HL-60/S4 (cell line): Measurements from ENCODE around the gene PODN.

Experiments used
- in situ Hi-C: fragments of 300-500 bp; cut with MboI; formaldehyde crosslinking; loops from 2 replicates; pipeline ENCODE4 v1.14.3; 2022; ENCODE audit warnings: low sequenced_read_pairs

PODN gene

DNA sequence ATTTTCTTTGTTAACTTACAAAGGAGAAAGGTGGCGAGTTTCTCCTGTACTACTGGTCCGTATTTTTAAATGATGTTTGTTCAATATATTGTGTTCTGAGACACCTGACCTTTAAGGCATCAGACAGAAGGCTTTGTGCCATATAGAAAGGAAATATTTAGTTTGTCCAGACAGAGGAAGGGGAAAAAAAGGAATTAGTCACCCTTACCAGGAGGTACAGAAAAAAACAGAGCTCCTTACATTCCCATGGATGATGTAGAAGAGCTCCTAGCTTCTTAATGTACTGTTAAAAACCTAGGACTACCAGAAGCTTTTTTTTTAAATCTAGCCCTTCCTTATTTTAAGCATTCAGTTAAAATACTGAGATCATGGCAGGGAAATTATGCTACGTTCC lies 12.4 kb upstream of the PODN start:
- in situ Hi-C loops, result no loop called here

DNA sequence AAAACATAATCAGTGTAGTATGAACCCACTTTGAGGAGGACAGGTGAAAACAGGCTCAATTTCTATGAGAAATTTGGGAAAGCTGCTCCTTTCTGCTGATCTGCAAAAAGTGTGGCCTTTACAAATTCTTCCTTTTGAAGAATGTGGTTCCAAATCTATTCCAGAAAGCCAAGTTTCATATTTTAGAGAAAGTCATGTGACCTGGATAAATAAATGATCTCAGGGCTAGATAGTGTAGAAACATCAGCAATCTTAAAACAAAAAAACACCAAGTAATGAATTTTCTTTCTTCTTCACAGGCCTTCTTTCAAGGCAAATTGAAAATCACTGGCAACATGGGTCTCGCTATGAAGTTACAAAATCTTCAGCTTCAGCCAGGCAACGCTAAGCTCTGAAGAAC lies 11.7 kb upstream of the PODN start:
- in situ Hi-C loops, result no loop called here

DNA sequence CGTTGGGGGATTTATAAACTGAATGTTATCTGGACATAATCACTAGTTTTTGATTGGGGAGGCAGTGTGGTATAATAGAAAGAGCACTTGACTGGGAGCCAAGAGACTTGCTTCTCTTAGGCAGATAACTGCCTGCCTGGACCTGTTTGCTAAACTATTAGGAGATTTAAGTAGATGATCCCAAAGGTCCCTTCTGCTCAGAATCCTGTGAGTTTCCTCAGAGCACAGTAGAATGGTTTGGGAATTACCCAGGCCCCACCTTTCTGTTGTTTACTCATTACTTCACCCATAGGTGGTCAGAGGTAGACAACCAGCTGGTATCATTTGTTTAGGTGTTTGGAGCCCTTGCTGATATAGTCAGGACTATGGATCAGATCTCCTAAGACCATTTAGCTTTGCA lies 10.3 kb upstream of the PODN start:
- in situ Hi-C loops, result no loop called here

DNA sequence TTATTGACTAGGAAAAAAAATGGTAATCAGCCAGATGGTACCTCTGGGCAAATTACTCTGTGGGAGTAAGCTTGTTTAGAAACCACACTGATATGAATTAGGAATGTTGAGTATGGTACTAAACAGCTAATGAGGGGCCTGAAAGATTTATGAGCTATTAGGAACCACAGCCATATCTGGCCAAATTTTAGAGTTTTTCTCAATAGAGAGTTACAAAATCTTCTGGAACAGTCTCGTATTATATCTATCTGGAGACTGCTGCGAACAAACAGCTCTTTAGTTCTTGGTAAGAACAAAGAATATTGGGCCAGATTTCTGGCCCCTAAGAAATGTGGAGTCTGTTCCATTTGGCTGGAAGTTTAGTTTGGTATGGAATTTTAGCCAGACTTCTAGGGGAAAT lies 4.9 kb upstream of the PODN start:
- in situ Hi-C loops, result no loop called here

DNA sequence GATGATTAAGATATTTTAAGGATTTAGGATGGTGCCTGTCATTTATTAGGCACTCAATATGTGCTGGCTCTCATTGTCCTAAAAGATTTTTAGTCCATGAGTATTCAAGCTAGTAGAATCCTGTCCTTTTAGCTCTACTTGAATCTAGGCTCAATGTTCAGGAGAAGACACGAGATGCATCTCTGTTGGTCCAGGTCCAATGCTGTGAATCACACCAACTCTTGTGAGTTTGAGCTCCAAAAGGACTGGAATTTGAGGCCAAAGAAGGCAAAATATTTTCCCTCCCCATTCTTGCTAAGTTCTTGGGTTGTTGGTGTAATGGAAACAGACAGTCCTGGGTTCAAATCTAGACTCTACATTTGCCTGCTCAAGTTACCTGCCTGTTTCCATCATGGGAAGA lies 1.4 kb upstream of the PODN start:
- in situ Hi-C loops, result no loop called here

DNA sequence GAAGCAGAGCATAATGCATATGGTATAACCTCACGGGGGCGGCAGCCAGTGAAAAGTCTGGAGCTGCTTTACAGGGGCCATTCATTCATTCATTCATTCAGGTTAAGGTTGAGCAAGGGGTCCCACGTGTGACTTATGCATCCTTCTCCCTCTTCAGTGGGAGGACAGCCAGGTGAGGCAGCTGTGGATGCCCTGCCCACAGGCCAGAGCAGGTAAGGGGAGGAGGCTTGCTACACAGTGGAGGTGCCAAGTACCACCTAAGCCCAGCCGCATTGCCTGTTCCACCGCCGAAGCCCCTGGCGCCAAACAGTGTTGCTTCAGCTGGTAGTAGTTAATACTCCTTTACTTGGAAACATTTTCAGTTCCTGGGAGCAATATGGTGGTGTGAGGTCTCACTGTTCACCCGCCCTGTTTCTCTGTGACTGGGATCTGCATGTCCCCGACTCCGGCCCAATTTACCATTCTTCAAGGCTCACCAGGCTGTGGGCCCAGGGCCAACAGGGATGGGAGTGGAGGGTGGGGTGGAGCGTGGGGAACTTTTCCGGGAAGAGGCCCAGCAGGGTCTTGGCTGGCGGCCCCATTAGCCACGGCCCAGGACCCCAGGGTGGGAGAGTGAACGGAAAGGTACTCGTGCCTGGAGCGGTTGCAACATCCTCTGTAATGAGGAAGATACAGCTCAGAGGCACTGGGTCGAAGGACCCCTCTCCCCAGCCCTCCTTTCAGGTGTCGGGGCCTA lies 722 bp upstream of the PODN start:
- in situ Hi-C loops, result no loop called here

DNA sequence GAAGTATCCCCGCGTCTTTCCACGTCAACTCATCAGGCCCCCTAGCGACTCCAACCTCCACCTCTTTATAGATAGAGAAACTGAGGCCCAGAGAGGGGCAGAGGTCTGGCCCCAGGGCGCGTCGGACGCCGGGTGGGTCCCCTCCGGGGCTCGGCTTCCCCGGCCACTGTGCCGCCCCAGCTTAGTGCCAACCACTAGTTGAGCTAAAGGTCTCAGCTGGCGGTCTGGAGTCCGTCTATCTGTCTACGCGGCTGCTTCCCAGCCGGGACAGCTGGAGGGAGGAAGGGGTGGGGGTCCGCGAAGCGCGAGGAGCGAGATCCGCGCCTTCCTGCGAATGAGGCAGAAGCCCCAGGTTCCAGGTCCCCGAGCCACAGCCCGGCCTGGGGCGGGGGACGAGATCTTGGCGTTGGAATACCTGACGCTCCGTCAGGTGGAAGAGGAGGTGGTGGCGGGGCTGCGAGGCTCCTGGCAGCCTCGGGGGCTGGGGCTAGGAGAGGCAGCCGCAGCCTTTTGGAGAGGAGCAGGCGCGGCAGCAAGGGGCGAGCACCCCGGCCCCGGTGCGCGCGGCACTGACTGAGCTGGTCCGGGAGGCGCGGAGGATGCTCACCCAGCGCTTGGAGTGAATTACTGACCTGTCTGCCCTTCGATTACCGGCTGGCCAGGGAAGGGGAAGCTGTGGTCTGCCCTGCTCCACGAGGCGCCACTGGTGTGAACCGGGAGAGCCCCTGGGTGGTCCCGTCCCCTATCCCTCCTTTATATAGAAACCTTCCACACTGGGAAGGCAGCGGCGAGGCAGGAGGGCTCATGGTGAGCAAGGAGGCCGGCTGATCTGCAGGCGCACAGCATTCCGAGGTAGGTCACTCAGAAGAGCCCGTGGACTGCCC lies 937 bp downstream of the PODN start:
- in situ Hi-C loops, result no loop called here

DNA sequence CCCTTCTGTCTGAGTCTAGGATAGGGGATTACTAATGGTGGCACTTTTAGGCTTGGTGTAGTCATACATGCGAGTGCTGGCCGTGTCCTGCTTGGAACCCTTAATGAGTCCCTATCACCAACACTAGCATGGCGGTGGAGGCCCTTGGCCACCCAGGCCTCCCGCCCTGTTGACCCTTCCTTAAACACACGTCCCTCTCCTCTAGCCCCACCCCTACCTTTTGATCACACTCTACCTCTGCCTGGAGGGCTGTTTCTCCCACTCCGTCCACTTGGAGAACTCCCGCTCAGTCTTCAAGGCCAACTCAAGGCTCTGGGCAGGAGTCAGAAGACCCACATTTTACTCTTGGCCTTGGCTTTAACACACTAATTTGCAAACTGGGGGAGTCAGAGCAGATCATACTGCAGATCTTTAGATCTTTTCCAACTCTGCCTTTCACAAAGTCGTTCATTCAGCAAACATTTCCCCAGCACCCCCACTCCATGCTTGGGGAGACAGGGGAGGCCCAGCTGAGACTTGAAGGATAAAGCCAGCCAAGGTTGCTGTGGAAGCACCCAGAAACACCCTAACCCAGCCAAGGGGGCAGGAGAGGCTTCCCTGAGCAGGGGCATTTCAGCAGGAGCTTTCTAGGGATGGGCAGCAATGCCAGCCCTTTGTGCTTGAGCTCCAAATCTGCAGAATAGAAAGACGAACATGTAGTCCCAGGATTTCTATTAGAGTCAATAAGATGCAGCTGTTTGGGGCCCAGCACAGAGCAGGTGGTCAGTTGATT lies 1.9 kb downstream of the PODN start:
- in situ Hi-C loops, result no loop called here

DNA sequence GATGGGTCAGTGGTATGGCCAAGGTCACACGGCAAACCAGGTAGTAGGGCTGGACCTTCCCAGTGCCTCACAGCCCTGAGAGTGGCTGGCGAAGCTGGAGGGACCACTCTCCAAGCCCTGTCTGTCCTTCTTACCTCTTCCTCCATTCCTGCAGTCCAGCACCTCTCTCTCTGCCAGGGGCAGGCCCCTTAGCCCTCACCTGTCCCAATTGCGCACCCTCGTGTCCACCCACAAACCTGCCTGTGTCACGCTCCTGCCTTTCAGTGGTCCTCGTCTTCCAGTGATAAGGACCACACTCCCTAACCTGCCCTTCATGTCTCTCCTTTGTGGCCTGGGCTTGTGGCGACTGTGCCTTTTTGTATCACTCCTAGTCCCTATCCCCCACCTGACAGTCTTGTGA lies 3.4 kb downstream of the PODN start:
- in situ Hi-C loops, result no loop called here

DNA sequence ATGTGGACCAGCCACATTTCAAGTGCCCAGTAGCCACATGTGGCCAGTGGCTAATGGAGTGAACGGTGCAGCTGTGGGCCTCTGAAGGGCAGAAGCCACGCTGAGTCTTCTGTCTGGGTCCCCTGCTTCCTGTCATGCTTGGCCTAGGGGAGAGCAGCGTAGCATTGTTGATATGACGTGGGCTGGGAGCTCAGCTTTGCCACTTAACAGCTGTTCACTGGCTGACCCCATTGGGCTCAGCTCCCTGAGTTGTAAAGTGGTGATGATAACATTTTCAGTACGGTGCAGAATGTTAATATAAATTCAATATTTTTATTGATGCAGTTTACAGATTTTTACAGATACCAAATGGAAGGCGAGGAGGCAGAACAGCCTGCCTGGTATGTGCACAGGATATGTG lies 4.5 kb downstream of the PODN start:
- in situ Hi-C loops, result no loop called here

DNA sequence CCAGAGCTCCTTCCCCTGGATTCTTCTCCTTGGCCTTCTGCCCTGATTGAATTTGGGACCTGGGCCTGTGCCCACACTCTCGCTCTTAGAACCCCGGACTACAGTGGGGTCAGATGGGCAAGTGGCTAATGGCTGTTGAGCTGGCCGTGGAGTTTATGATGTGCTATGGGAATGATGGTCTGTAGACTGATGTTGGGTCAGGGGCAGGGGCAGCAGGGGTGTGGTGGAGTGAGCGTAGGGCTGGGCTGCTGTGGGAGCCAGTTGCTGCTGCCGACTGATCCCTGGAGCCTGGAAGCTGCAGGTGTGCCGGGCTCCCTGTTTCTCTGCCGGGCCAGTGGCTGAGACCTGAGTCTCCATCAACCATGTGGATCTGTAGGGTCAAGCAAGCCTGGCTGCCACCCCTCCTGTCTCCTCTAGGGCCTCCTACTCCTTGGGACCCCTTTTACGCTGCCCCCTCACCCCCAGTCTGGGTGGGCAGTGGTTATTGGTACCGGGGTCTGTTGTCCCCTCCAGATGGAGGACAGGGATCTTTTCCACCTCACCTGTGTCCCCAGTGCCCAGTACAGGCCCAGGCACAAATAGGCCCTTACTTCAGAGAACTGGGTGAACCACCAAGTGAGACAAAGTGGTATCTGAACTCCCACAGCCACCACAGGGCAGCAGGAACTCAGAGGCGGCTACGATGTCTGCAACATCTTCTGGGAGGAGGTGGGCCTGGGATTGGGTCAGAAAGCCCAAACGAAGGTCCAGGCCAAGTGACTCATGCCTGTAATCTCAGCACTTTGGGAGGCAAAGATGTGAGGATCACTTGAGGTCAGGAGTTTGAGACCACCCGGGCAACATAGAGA lies 5.1 kb downstream of the PODN start:
- in situ Hi-C loops, result no loop called here

DNA sequence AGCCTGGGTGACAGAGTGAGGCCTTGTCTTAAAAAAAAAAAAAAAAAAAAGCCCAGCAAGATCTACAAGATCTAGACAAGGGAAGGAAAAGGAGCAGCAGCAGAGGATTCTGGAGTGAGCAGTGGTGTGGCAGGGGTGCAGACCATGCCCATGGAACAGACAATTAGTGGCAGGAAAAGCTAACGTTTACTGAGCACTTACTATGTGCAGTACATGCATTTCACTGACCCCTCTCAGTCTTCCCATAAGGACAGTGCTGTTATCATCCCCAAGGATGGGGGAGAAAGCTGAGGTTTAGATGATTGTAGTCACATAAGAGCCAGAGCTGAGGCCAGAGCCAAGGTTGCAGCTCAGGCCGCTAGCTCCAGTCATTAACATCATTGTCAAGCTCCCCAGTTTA lies 5.9 kb downstream of the PODN start:
- in situ Hi-C loops, result no loop called here

DNA sequence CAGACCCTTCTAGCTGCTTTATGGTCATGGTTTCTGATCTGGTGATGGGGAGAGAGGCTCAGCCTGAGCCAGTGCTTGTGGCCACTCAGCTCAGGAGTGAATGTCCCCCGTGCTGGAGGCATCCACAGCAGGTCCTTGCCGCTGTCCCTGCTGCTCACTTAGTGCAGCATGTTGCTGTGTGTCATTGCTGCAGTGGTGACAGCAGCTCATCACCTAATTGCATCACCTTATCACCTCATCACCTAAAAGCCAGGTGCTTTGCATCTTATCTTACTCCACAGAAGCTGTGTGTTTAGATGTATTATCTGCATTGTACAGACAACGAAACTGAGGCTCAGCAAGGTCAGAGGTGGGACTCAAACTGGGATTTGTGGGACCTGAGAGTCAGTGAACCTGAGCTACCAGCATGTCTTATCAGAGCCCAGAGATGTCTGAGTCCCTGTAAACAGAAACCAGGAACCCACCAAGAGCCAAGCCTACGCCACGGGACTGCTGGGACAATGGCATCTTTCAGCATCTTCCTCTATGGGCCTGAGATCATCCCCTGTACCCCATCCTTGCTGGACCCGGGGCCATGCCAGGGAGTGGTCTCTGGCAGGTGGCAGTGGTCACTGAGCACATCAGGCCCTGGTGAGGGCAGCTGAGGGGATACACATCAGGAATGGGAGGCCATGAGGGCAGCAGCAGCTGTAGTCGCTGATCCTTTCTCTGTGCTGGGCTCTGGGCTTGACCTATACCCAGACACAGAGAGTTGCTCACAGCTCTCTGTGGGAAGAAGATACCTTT lies 6.5 kb downstream of the PODN start:
- in situ Hi-C loops, result no loop called here

DNA sequence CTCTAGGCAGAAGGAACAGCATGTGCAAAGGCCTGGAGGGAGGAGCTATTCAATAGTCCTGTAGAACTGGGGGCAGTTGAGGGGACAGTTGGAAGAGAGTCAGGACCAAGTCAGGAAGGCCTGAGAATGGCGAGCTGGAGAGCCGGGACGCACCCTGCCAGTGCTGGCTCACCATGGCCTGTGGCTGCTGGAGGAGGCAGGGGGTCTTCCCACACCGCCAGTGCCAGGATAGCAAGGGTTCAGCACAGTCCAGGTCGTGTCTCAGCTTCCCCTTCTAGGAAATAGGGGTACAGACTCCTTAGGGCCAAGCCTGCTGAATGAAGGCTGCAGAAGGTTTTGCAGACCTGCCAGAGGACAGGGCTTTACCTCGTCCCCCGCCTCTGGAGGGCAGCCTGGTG lies 7.3 kb downstream of the PODN start:
- in situ Hi-C loops, result no loop called here

DNA sequence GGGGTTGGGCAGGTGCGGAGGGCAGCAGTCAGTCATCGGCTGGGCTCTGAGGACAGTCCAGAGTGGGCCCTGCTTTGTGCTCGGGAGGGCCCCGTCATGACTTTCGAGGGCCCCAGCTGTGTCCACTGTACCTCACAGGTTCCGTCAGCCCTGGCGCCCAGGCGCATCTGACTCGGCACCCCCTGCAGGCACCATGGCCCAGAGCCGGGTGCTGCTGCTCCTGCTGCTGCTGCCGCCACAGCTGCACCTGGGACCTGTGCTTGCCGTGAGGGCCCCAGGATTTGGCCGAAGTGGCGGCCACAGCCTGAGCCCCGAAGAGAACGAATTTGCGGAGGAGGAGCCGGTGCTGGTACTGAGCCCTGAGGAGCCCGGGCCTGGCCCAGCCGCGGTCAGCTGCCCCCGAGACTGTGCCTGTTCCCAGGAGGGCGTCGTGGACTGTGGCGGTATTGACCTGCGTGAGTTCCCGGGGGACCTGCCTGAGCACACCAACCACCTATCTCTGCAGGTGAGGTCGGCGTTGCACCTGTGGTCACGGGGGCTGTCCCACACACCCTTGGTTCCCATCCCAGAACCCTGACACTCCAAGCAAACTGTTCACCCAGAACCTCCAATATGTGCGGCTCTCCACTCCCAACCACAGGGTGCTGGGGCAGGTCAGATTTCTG lies 7.8 kb downstream of the PODN start:
- in situ Hi-C loops, result no loop called here

DNA sequence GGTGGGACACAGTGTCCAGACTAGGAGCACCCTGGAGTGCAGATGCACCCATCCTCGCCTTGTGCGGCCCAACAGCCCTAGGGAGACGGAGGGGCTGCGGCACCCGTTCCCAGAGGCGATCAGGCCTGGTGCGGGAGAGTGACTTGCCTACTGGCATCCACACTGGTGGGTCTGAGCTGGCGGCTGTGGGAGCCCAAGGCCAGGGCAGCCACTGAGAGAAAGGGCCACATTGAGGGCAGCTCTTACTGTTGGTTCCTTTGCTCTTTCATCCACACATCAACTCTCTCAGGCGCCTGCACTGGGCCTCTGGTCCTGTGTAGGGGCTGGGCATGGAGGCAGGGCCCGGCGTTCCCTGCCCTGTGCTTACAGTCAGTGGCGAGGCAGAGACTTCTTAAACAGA lies 8.6 kb downstream of the PODN start:
- in situ Hi-C loops, result no loop called here

DNA sequence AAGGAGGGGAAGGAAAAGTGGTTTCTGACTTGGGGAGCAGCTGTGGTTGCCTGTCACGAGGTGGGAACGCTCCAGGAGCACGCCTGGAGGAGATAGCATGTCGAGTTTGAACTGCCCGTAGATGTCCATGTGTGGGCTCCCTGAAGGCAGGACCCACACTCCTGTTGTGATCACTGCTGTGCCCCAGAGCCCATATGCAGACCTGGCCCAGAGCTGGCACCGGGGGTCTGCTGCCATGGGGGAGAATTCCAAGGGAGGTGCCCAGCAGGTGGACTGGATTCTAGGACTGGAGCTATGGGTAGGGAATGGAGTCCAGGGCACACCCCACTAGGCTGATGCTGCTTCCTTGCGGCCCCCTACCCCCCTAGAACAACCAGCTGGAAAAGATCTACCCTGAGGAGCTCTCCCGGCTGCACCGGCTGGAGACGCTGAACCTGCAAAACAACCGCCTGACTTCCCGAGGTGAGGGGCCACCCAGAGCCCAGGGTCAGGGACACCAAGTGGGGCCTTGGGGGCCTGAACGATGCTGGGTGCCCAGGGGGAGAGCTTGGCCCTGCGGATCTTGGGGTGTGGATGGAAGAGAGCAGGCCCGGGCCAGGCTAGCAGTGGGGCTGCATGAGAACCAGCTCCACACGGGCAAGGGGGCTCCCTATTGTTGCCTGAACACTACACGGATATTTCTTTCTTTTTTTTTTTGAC lies 9.3 kb downstream of the PODN start:
- in situ Hi-C loops, result no loop called here

DNA sequence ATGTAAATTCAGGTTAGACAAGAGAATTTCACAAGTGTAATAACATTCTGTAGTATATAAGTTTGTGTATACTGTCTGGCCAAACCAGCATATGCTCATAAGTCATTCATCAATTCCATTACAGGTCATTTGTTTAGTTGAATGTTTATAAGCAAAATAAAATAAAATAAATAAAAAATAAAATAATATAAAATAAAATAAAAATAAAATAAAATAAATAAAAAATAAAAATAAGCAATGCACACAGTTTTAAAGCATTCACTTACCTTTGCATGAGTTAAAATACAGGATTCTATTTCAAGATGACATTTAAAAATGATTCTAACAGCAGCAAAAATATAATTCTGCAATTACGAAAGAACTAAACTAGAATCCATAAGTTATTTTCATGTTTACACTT lies 9.9 kb downstream of the PODN start:
- in situ Hi-C loops, result no loop called here

DNA sequence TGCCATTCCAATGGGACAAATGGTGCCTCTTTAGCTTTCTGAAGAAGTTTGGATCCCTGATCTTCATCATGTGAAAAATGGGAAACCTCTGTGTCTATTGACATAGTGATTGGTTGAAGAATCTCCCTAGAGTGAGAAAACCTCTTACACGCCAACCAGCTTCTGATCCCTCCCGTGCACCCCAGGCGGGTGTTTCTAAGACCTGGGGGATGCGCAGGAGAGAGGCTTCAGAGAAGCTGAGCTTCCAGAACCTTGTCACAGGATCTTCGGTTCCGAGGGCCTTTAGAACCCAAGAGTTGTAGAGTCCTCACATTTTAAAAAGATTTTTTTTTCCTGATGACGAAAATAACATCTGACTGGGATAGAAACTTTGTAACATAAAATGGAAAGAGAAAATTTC lies 11.3 kb downstream of the PODN start:
- in situ Hi-C loops, result no loop called here
